ENCODE results near the gene GRIN2A.

The GRIN2A gene

GRCh38 chr16:9821331-9821730 is 360.9 kb downstream of the GRIN2A start:
- DNase-seq (ENCODE audit: low read depth in 3 of 3): no peak

- DNase-seq (ENCODE audit: low read depth in 3 of 3): no peak
Observed at GRCh38 chr16:9820476-9821246, 361.6 kb downstream of the GRIN2A start.

DNA sequence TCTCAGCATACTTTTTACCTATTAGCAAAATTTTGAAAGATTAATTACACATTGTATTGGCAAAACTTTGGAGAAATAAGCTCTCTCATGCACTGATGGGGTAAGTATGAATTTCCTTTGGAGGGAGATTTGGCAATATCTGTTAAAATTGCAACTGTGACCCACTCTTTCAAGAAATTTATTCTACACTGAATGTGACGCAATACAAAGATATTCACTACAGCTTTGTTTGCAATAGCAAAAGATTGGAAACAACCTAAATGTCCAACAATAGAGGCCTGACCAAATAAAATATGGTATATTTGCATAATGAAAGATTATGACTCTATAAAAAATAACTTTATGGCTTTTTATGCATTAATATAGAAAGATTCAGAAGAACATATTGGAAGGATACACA is 363.5 kb downstream of the GRIN2A start:
- DNase-seq (ENCODE audit: low read depth in 3 of 3): no peak

- DNase-seq (ENCODE audit: low read depth in 3 of 3): no peak
Observed at GRCh38 chr16:9817586-9817985, 364.6 kb downstream of the GRIN2A start.

- DNase-seq (ENCODE audit: low read depth in 3 of 3): no peak
Observed at GRCh38 chr16:9816644-9817043, 365.6 kb downstream of the GRIN2A start.

DNA sequence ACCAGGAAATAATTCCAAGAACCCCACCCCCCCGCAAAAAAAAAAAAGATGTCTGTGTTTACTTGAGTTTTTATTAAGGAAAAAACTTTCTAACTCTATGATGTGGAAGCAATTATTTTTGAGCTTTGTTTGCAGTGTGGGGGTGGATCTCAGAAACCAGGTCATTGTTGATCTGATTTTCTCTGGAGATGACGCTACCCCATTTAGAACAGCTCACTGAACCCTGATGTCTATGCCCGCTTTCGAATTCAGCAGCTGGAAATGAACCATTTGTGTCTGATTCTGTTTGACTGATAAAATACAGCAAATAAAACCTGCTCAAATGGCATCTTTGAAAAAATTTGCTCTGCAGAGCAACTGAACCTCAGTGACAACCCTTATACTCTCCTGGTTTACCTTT is 368.6 kb downstream of the GRIN2A start:
- DNase-seq (ENCODE audit: low read depth in 3 of 3): no peak

GRCh38 chr16:9808210-9808609 is 374.0 kb downstream of the GRIN2A start:
- DNase-seq (ENCODE audit: low read depth in 3 of 3): no peak

GRCh38 chr16:9807302-9807701 is 374.9 kb downstream of the GRIN2A start:
- no peak for DNase-seq (ENCODE audit: low read depth in 3 of 3)

DNA sequence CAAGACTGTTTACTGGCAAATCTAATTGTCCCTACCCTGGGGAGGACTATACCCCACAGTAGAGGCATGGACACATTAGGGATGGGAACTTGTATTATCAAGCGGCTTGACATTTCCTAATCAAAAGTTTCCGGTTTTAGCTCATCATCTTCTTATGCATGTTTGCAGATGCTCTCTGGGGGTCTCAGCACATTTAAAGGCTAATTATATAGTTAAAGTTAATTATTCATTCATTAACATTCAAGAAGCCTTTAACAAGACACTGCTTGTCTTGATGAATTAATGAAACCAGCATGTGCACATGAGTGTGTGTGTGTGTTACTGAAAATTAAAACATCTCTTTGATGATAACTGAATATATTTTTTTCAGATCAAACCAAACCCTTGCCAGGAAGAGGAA is 377.1 kb downstream of the GRIN2A start:
- DNase-seq (ENCODE audit: low read depth in 3 of 3): no peak

GRCh38 chr16:9802160-9802559 is 380.1 kb downstream of the GRIN2A start:
- no peak for DNase-seq (ENCODE audit: low read depth in 3 of 3)

- no peak for DNase-seq (ENCODE audit: low read depth in 3 of 3)
Observed at GRCh38 chr16:9801651-9802050, 380.6 kb downstream of the GRIN2A start.

- DNase-seq (ENCODE audit: low read depth in 3 of 3): no peak
Observed at GRCh38 chr16:9800186-9800738, 382.0 kb downstream of the GRIN2A start.

GRCh38 chr16:9798952-9799580 is 383.2 kb downstream of the GRIN2A start:
- no peak for DNase-seq (ENCODE audit: low read depth in 3 of 3)

DNA sequence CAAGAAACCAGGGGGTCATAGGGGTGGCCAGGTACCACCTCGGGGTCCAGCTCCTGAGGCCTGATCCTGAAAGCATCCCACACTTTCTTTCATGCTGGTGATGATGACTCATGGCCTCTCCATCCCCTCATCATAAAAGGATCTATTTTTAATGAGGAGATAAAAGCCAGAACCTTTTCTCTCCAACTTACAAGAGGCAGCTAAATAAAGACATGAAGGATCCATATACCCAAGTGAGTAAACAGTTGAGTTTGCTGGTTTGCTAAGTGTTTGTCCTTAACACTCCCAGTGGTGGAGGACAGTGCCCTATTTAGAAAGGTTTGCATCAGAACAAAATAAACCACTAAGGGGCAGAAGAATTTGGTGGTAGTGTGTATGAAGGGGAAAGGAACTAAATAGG is 383.8 kb downstream of the GRIN2A start:
- DNase-seq (ENCODE audit: low read depth in 3 of 3): no peak

GRCh38 chr16:9797306-9797705 is 384.9 kb downstream of the GRIN2A start:
- no peak for DNase-seq (ENCODE audit: low read depth in 3 of 3)

GRCh38 chr16:9793623-9794022 is 388.6 kb downstream of the GRIN2A start:
- DNase-seq (ENCODE audit: low read depth in 3 of 3): no peak

- DNase-seq (ENCODE audit: low read depth in 3 of 3): no peak
Observed at GRCh38 chr16:9791556-9791955, 390.7 kb downstream of the GRIN2A start.

GRCh38 chr16:9790199-9790598 is 392.0 kb downstream of the GRIN2A start:
- no peak for DNase-seq (ENCODE audit: low read depth in 3 of 3)

DNA sequence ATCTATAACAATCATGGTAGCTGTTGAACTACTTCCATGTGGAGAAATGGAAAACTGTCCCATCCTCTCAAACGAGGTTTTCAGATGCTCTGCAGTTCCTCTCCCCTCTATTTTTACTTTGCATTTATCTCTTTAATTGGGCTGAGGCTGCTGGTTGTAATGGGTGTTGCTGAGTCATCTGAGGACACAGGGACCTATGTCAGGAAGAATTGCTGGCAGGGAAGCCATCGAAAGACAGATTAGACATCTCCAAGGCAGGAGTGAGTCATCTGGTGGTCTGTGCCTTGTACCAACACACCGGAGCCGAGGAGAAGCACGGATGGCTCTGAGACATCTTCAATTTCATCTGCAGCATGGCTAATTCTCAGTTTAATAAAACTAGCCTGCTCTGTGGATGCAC is 394.5 kb downstream of the GRIN2A start:
- DNase-seq (ENCODE audit: low read depth in 3 of 3): no peak

- DNase-seq (ENCODE audit: low read depth in 3 of 3): no peak
Observed at GRCh38 chr16:9780831-9781230, 401.4 kb downstream of the GRIN2A start.

DNA sequence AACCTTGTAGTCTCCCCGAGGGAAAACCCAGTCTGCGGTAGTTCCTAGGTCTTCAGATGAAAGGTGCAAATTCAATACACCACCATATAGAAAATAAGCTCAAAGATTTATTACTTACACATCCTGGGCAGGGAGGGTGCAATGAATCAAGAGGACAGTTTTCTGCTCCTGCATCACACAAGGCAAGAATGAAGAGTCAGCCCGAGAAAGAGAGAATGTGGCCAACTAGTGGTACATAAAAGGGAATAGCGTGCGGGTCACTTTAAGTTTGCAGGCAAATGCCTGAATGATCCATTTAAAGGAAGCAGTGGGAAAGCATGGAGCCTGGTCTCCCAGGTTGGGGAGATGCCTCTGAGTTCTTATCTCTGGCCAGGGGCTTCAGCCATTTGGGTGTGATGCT is 403.4 kb downstream of the GRIN2A start:
- no peak for DNase-seq (ENCODE audit: low read depth in 3 of 3)

GRCh38 chr16:9775998-9776397 is 406.2 kb downstream of the GRIN2A start:
- no peak for DNase-seq (ENCODE audit: low read depth in 3 of 3)

- no peak for DNase-seq (ENCODE audit: low read depth in 3 of 3)
Observed at GRCh38 chr16:9773289-9773688, 408.9 kb downstream of the GRIN2A start.
